ENCODE measurements around the gene SNX8.

Gene SNX8

GRCh38 chr7:2237109-2237602, 77.1 kb downstream of the SNX8 start:
- no peak for DNase-seq (ENCODE audit: extremely low read depth, low read depth)
- no peak for TF ChIP-seq CTCF (IDR thresholded peaks at IDR 0.05; ENCODE audit: low read depth, low read length)

GRCh38 chr7:2233926-2234325, 80.3 kb downstream of the SNX8 start:
- DNase-seq (ENCODE audit: extremely low read depth, low read depth), result no peak
- no peak for TF ChIP-seq CTCF (IDR thresholded peaks at IDR 0.05; ENCODE audit: low read depth, low read length)

GRCh38 chr7:2232766-2233520, 81.3 kb downstream of the SNX8 start, which contains the start of gene MAD1L1:
Gene MAD1L1 (minus strand): TSS chr7:2232945. CDS start chr7:2230133, 2,812 bp downstream.
- no peak for TF ChIP-seq CTCF (IDR thresholded peaks at IDR 0.05; ENCODE audit: low read depth, low read length)
- DNase-seq (ENCODE audit: extremely low read depth, low read depth), result peak; percentile 58

GRCh38 chr7:2231992-2232765, 82.1 kb downstream of the SNX8 start:
- TF ChIP-seq CTCF (IDR thresholded peaks at IDR 0.05; ENCODE audit: low read depth, low read length), result no peak
- no peak for DNase-seq (ENCODE audit: extremely low read depth, low read depth)

- no peak for DNase-seq (ENCODE audit: extremely low read depth, low read depth)
- no peak for TF ChIP-seq CTCF (IDR thresholded peaks at IDR 0.05; ENCODE audit: low read depth, low read length)
Observed at GRCh38 chr7:2230882-2231281, 83.4 kb downstream of the SNX8 start.

- DNase-seq (ENCODE audit: extremely low read depth, low read depth), result no peak
- TF ChIP-seq CTCF (IDR thresholded peaks at IDR 0.05; ENCODE audit: low read depth, low read length), result no peak
Observed at GRCh38 chr7:2230226-2230625, 84.0 kb downstream of the SNX8 start.

GRCh38 chr7:2229467-2229866, 84.8 kb downstream of the SNX8 start:
- no peak for TF ChIP-seq CTCF (IDR thresholded peaks at IDR 0.05; ENCODE audit: low read depth, low read length)
- no peak for DNase-seq (ENCODE audit: extremely low read depth, low read depth)

Data from AG09319 (cell line).